ENCODE data around the gene IRAG1.

Gene IRAG1

DNA sequence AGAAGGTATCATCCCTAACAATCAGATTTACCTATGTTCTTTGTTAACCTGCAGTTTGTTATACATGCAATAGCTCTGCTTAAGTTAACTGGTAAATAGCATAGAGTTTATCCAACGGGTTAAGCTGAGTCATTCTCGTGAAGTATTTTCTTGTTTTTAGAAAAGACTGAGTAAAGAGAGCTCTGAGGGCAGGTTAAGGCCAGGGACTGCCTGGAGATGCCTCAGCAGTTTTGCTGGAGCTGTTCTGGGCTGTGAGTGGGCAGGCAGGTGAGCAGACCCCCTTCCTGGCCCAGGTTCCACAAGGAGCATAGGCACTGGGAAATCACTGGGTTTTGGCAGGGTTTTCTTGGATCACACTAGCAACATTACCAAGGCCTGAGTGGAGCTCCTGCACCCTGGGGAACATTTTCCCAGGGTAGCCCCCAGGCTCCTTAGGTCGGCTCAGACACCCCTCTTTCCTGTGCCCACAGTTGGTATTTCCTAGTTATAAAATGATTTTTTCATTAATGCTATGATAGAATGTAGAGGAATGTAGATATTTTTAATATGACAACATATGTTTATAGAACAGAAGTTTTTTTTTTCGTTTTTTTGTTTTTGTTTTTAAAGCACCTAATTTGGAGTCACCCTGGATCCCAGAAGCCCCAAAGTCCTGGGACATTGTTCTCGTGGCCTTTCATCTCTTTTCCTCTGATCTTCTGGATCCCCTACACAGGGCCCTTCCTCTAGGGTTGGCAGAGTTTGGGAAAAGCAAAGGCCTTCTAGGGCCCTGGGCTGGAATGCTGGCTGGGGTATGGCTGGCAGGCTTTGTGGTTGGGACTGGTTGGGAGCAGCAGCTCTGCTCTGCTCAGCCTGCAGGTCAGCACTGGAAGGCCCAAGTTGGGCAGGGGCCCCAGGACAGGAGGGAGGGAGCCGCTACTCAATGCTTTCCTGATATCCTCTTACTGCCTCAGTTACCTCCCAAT lies 26.7 kb downstream of the IRAG1 start:
- Histone ChIP-seq H3K4me1 (ENCODE audit: control insufficient read depth, insufficient read depth, low read length, poor library complexity, severe bottlenecking) (peaks cover 36% of the 10 kb centered on the region), H3K9me3 (ENCODE audit: control insufficient read depth, low read length) (no peaks in the 10 kb centered on the region), H3K4me3 (ENCODE audit: extremely low read depth, insufficient read depth, low read length, poor library complexity, severe bottlenecking) (no peak overlapping the region), H3K36me3 (ENCODE audit: control insufficient read depth, insufficient read depth, low read length) (no peaks in the 10 kb centered on the region), H3K27ac (ENCODE audit: low read depth, low read length, severe bottlenecking) (peak overlapping the region; percentile 29)
- WGBS, 2 experiments (ENCODE audit: insufficient coverage in 2 of 2) = 89% methylated on average over 2 of the region's 6 CpGs

DNA sequence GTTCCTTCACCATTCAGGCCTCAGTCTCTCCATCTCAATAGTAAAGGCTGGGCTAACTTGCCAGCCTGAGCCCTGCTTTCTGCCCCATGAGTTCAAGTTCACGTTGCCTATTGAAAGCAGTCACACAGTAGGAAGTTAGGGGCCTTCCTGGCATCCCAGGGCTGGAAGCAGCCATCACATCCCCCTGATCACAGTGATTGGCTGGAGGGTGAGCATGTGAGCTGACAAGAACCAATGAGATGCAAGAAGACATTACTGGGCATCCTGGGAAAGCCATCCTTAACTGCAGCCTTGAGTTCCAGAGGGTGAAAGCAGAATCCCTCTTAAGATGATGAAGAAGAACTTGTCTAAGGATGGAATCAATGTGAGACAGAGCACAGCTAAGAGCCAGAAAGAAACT lies 29.1 kb downstream of the IRAG1 start:
- Histone ChIP-seq H3K27ac (ENCODE audit: low read depth, low read length, severe bottlenecking) (no peak overlapping the region), H3K4me3 (ENCODE audit: extremely low read depth, insufficient read depth, low read length, poor library complexity, severe bottlenecking) (no peak overlapping the region), H3K36me3 (ENCODE audit: control insufficient read depth, insufficient read depth, low read length) (no peaks in the 10 kb centered on the region), H3K9me3 (ENCODE audit: control insufficient read depth, low read length) (no peaks in the 10 kb centered on the region), H3K4me1 (ENCODE audit: control insufficient read depth, insufficient read depth, low read length, poor library complexity, severe bottlenecking) (peaks cover 33% of the 10 kb centered on the region)
- 100% methylated on average over 1 of the region's 1 CpG; no CpG with 5 or more reads in 1 of the 2 experiments for WGBS, 2 experiments (ENCODE audit: insufficient coverage in 2 of 2)

DNA sequence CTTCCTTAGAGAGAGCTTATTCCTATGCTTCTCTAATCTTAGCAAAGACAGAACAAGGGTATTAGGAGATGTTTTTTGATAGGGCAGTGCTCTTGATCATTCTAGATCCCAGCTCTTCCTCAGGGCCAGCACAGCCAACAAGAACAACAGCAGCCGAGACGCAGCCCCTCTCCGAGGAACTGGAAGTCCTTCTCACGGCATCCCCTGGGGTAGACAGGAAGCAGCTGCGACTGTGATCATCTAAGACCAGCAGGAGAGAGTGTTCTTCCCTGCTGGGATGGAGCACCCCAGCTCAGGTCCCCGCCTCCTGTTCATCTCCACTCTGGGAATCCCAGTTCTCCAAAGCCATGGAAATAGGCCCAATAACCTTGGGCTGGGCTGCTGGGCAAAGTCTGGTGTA lies 29.6 kb downstream of the IRAG1 start:
- WGBS, 2 experiments (ENCODE audit: insufficient coverage in 2 of 2) = 90 to 94% methylated on average over 5 to 6 of the region's 6 CpGs

DNA sequence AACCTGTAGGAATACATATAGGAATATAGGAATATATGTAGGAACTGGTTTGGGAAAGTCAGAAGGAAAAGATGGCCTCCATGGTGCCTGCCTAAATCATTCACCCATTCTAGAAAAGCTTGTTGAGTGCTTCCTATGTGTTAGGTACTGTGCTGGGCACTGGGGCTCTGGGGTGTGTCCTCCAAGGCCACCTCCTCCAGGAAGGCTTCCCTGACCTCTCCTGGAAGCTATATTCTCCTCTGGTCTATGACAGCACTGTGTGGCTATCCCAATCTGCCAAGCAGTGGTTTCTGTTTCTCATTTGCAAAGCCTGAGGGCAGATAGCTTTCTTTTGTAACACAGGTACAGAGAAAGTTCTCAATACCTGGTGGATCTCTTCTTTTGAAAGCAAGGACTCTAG lies 30.2 kb downstream of the IRAG1 start:
- Histone ChIP-seq H3K9me3 (ENCODE audit: control insufficient read depth, low read length) (no peaks in the 10 kb centered on the region), H3K4me1 (ENCODE audit: control insufficient read depth, insufficient read depth, low read length, poor library complexity, severe bottlenecking) (peaks cover 34% of the 10 kb centered on the region), H3K27ac (ENCODE audit: low read depth, low read length, severe bottlenecking) (no peak overlapping the region), H3K4me3 (ENCODE audit: extremely low read depth, insufficient read depth, low read length, poor library complexity, severe bottlenecking) (no peak overlapping the region), H3K36me3 (ENCODE audit: control insufficient read depth, insufficient read depth, low read length) (no peaks in the 10 kb centered on the region)

More for the DNA sequence above, 29.6 kb downstream of the IRAG1 start:
- H3K36me3 ChIP-seq (ENCODE audit: control insufficient read depth, insufficient read depth, low read length) = no peaks in the 10 kb centered on the region
- no peaks in the 10 kb centered on the region for H3K9me3 ChIP-seq (ENCODE audit: control insufficient read depth, low read length)
- H3K4me1 ChIP-seq (ENCODE audit: control insufficient read depth, insufficient read depth, low read length, poor library complexity, severe bottlenecking) = peaks cover 34% of the 10 kb centered on the region
- no peak overlapping the region for H3K4me3 ChIP-seq (ENCODE audit: extremely low read depth, insufficient read depth, low read length, poor library complexity, severe bottlenecking)
- no peak overlapping the region for H3K27ac ChIP-seq (ENCODE audit: low read depth, low read length, severe bottlenecking)

DNA sequence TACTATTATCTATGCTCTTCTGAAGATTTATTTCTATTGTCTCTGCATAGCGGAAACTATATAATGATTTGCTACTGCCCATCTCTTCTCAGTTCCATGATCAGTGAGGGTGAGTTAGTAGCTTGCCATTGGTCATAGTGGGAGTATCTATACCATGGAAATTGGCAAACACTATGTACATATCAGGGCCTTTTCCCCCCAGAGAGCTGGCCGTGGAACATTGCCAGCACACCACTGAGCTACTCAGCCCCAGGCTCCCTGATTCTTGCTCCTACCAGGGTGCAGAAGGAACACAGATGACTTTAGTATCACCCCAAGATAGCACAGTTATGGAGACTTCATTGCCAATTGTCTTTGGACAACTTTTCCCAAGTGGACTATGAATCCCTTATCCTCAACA lies 33.2 kb downstream of the IRAG1 start:
- Histone ChIP-seq H3K4me1 (ENCODE audit: control insufficient read depth, insufficient read depth, low read length, poor library complexity, severe bottlenecking) (peaks cover 43% of the 10 kb centered on the region), H3K27ac (ENCODE audit: low read depth, low read length, severe bottlenecking) (no peak overlapping the region), H3K9me3 (ENCODE audit: control insufficient read depth, low read length) (no peaks in the 10 kb centered on the region), H3K36me3 (ENCODE audit: control insufficient read depth, insufficient read depth, low read length) (no peaks in the 10 kb centered on the region), H3K4me3 (ENCODE audit: extremely low read depth, insufficient read depth, low read length, poor library complexity, severe bottlenecking) (no peak overlapping the region)
- WGBS, 2 experiments (ENCODE audit: insufficient coverage in 2 of 2) = 100% methylated on average over 1 of the region's 2 CpGs

DNA sequence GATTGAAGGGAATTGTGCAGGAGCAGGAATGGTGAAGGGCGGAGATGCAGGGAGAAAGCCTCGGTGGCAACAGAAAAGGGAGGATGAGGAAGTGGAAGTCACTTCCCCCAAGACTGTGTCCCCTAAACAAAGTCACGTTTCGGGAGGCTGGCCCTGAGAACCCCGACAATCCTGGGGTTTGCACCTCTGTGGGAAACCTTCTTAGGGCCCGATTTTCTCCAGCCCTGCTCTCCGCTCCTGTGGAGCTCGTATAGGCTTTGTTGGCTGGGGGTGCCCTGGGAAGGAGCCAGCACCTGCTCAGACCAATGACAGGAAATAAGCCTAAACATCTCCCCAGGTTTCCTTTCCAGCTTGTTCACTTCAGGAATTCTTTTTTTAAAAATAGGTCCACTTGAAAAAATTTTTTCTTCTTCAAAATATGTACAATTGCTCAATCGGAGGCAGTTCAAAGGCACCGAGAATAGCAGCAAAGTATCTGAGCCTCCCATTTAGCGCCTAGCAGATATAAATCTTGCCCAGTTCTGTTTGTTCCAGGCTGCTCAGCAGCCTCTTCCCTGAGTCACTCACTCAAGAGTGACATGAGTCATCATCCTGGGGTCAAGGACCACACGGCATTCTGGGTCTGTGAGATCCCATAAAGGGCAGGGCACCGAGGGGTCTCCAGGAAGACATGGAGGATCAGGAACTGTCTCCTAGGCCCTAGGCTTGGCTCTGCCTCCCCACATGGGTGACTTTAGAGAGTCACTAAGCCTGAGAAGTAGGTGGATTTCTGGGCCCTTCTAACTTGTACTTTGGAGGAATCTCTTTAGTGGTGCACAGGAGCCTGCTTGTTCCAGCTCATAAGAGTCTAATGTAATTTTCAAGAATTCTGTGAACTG lies 34.0 kb downstream of the IRAG1 start:
- Histone ChIP-seq H3K9me3 (ENCODE audit: control insufficient read depth, low read length) (no peaks in the 10 kb centered on the region), H3K27ac (ENCODE audit: low read depth, low read length, severe bottlenecking) (peak overlapping the region; percentile 78), H3K4me1 (ENCODE audit: control insufficient read depth, insufficient read depth, low read length, poor library complexity, severe bottlenecking) (peaks cover 43% of the 10 kb centered on the region), H3K36me3 (ENCODE audit: control insufficient read depth, insufficient read depth, low read length) (no peaks in the 10 kb centered on the region), H3K4me3 (ENCODE audit: extremely low read depth, insufficient read depth, low read length, poor library complexity, severe bottlenecking) (no peak overlapping the region)
- 77 to 81% methylated on average over 10 of the region's 13 CpGs for WGBS, 2 experiments (ENCODE audit: insufficient coverage in 2 of 2)

DNA sequence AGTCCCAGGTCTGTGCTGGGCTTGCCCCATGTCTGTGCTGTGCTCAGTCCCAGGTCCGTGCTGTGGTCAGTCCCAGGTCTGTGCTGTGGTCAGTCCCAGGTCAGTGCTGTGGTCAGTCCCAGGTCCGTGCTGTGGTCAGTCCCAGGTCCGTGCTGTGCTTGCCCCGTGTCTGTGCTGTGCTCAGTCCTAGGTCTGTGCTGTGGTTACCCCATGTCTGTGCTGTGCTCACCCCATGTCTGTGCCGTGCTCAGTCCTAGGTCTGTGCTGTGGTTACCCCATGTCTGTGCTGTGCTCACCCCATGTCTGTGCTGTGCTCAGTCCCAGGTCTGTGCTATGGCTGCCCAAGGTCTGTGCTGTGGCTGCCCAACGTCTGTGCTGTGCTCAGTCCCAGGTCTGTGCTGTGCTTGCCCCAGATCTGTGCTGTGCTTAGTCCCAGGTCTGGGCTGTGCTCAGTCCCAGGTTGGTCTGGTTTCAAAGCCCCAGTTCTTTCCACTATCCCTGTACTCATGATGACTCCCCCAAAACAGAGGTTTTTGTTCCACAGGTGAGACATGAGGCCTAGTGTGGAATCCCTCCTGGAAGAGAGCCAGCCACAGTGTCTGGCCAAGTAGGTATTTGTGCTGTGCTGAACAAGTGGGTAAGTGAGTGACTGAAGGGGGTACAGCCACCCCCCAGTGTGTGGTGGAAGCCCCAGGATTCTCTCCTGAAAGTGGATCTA lies 34.8 kb downstream of the IRAG1 start:
- Histone ChIP-seq H3K27ac (ENCODE audit: low read depth, low read length, severe bottlenecking) (peak overlapping the region; percentile 78), H3K4me3 (ENCODE audit: extremely low read depth, insufficient read depth, low read length, poor library complexity, severe bottlenecking) (no peak overlapping the region), H3K4me1 (ENCODE audit: control insufficient read depth, insufficient read depth, low read length, poor library complexity, severe bottlenecking) (peaks cover 43% of the 10 kb centered on the region), H3K36me3 (ENCODE audit: control insufficient read depth, insufficient read depth, low read length) (no peaks in the 10 kb centered on the region), H3K9me3 (ENCODE audit: control insufficient read depth, low read length) (no peaks in the 10 kb centered on the region)
- WGBS, 2 experiments (ENCODE audit: insufficient coverage in 2 of 2) = 89 to 92% methylated on average over 6 of the region's 6 CpGs

DNA sequence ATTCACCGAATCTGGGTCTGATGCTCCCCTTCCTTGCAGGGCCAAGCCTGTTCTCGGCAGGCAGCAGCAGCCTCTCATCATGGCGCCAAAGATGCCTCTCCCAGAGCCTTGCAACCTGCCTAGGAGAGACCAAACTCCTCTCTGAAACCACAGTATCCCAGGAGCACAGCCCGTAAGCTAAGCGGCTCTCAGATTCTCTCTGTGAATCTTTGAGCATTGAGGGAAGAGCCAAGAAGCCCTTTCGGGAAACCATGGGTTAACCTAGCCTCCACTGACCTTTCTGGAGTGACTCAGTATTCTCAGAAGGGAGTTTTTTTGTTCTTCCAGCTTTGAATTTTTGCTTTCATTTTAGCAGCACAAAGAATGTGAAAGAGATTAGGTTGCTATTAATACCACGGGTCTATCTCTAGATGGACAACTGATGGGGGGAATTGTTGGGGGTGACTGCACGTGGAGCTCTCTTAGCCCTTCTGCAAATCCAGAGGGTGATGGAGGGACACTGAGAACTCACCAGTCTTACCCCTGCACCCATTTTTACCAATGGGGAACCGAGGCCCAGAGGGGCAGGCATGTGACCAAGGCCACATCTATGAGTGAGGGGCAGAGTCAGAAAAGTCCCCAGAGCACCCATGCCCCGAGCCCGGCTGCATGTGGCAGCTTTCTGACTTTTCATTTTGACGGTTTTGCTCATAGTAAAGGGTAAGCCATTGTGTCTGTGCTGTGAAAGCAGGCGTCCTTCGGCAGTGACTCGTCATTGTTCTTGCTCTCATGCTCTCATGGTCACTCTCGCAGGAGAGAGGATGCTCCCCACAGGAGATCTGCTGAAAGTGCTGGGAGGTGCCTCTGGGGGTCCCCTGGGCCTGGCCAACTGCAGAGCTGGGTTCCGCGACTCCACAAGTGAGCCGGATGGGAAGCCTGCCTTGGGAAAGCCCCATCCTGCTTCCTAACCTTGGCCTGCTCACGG lies 36.0 kb downstream of the IRAG1 start:
- WGBS, 2 experiments (ENCODE audit: insufficient coverage in 2 of 2) = 84 to 90% methylated on average over 16 to 19 of the region's 20 CpGs

DNA sequence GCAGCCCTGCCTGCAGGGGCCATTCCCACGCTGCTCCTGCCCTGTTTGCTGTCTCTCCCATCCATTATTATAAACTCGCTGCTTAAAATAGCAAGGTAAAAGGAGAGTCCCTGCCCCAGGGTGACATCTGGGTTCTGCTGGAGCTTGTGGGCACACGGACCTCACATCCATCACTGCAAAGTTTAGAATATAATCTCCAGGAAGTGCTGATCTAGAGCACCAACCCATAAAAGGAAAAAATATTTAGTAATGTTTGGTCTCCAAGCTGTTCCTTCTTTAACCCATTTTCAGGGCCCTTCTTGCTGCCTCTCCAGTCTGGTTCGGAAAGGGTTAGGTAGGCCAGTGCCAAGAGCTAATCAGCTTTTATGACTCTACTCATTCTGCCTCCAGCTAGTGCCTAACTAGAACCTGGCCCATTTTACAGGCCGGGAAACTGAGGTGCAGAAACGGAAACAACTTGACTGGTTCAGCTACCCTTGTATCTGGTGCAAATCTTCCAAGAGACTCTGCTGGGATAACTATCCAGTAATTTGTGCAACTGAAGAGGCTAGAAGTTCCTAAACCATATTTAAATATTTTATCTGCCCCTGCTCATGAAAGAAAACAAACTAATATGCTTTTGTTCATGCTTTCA lies 37.5 kb downstream of the IRAG1 start:
- Histone ChIP-seq H3K4me1 (ENCODE audit: control insufficient read depth, insufficient read depth, low read length, poor library complexity, severe bottlenecking) (peaks cover 42% of the 10 kb centered on the region), H3K4me3 (ENCODE audit: extremely low read depth, insufficient read depth, low read length, poor library complexity, severe bottlenecking) (no peak overlapping the region), H3K9me3 (ENCODE audit: control insufficient read depth, low read length) (no peaks in the 10 kb centered on the region), H3K36me3 (ENCODE audit: control insufficient read depth, insufficient read depth, low read length) (no peaks in the 10 kb centered on the region), H3K27ac (ENCODE audit: low read depth, low read length, severe bottlenecking) (no peak overlapping the region)
- WGBS, 2 experiments (ENCODE audit: insufficient coverage in 2 of 2) = 93 to 100% methylated on average over 2 to 3 of the region's 6 CpGs

More for the DNA sequence above, 36.0 kb downstream of the IRAG1 start:
- H3K9me3 ChIP-seq (ENCODE audit: control insufficient read depth, low read length) = no peaks in the 10 kb centered on the region
- H3K4me1 ChIP-seq (ENCODE audit: control insufficient read depth, insufficient read depth, low read length, poor library complexity, severe bottlenecking) = peaks cover 43% of the 10 kb centered on the region
- no peak overlapping the region for H3K4me3 ChIP-seq (ENCODE audit: extremely low read depth, insufficient read depth, low read length, poor library complexity, severe bottlenecking)
- H3K27ac ChIP-seq (ENCODE audit: low read depth, low read length, severe bottlenecking) = peak overlapping the region; percentile 77
- H3K36me3 ChIP-seq (ENCODE audit: control insufficient read depth, insufficient read depth, low read length) = no peaks in the 10 kb centered on the region

Measured in mesodermal cell (in vitro differentiated cells).